HG02870 (cell line): ENCODE data around the gene TRMT11.
A peak's percentile ranks its signal among the peaks of the same experiment; 100 is the strongest.
"Not testable (repeated sequence)": the region's sequence is repeated elsewhere in the genome, so short reads cannot be mapped to it uniquely, and the experiment has no call there.

Experiments used
- ATAC-seq: cut with Tn5 transposase; IDR thresholded peaks from one replicate; pipeline ENCODE4 v1.9.1; 2021; ENCODE audit warnings: mild to moderate bottlenecking, moderate library complexity; ENCODE audit not compliant: unreplicated experiment

TRMT11 gene

DNA sequence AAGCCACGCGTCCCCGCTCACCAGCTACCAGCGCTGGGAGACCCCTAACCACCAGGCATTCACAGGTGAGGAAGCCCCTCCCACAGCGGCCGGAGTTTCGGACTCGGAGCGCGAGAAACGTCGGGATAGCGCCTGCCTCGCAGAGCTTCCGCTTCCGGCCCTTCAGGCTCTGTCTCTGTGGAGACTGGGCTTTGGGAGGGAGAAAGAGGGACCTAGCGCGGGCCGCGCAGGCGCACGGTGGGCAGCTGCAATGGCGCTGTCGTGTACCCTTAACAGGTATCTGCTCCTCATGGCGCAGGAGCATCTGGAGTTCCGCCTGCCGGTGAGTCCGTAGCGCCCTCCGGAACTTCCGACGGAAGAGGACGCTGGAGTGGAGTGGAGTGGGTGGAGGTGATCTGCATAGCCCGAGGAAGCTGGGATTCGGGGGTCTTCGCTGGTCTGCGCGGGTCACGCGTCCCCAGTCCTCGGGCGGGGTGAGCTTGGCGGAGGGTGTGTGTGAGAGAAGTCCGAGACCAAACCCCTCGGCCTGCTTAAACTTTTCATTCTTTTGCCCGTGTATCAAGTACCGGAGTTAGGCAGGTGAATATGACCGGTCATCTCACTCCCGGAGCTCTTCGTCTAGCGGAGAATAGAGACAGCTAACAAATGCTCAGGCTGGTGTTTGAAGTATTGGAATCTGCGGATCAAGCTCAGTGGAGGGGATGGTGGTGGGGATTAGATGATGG, at the start of gene TRMT11:
Gene TRMT11 (plus strand): TSS at position 240 of the 725 bp plus-strand sequence. CDS start 11 bp downstream, at position 251.
- peak; percentile 95 for ATAC-seq

DNA sequence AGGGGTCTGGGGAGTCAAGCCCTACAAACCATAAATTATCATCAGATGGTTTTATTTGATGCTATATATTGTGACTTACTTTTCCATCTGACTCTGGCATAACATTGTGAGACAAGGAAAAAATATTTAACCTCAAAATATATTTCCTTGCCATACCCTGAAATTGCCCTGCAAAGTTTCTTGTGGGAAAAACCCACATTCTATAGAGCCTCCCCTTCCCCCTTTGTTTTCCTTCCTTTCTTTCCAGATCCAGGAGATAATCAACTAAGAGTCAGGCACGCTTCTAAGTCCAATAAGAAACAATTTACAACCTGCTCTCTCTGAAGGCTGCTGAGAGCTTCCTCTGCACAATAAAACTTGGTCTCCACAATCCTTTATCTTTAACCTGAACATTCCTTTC, 47.3 kb upstream of the TRMT11 start:
- ATAC-seq: no peak

DNA sequence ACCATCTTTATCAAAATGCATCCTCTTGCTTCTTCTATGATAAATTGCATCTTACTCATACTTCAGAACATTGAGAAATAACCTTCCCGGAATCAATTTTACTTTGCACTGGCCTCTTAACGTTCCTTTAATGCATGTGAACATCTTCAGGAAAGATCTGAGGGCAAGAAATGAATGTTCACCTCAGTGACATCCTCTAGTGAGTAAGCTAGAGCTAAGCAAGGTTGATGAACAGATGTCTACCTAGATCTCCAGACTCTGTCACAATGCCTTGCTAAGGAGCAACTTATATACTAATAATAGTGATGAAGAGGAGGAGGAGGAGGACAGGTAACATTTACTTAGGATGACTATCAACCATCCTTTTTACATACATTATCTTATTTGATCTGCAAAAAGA, 46.5 kb upstream of the TRMT11 start:
- no peak for ATAC-seq

DNA sequence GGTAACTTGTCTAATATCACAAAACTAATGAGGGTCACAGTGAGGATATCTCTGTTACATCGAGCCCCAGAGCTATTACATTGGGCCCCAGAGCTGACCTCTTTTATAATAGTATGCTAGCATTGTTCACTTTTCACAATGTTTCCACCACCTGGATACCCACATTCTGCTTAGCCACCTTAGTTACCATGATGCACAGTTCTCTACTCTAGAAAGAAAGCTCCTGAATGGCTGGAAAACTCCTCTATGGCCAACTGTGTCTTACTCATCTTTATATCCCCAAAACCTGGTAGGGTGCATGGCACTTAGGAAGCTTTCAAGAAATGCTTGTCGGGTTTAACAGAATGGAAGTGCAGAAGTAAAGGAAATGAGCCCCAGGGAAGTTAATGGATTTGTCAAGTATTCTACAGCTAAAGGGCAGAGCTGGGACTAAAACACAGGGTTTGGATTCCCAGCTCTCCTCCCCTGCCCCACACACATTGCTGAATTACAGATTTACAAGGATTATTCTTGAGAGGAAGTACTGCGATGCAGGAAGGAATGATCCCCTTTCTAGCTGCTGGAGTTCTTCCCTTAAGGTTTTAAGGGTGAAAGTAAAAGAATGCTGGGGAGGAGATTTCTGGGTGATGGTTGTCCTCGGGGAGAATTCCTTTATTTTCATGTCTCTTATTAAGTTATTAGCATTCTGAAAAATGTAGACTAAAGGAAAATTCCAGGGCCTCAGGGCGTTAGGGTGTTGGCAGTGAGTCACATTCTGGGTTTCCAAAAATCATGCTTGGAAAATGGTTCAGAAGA, 45.9 kb upstream of the TRMT11 start:
- no peak for ATAC-seq

DNA sequence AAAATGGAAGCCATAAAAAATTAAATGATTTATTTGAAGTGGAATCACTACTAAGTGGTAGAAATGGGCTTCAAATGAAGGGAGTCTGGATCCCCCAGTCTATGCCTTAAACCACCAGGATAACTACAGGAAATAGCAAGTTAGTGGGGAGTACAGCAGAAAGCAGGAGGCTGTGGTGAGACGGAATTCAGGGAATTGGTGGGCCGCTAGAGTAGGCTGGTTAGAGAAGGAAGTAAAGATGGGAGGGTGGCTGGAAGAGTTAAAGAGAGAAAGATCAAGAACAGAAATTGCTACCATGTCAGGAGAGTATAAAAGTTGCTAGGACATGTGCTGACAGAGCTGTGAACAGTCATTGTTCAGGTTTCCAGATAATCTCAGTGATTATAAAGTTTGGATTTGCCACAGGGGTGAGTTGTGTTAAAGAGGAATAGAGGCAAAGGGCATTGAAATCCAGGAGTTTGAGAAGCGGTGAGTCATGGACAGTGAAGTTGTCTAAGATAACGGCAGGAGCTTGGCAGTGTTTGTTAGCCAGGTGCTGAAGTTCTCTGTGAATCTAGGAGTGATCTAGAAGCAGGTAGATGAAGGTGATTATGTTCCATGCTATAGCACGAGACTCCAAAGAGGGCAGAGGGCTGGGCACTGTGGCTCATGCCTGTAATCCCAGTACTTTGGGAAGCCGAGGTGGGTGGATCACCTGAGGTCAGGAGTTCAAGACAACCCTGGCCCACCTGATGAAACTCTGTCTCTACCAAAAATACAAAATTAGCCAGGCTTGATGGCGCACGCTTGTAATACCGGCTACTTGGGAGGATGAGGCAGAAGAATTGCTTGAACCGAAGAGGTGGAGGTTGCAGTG, 43.4 kb upstream of the TRMT11 start:
- ATAC-seq: no peak

DNA sequence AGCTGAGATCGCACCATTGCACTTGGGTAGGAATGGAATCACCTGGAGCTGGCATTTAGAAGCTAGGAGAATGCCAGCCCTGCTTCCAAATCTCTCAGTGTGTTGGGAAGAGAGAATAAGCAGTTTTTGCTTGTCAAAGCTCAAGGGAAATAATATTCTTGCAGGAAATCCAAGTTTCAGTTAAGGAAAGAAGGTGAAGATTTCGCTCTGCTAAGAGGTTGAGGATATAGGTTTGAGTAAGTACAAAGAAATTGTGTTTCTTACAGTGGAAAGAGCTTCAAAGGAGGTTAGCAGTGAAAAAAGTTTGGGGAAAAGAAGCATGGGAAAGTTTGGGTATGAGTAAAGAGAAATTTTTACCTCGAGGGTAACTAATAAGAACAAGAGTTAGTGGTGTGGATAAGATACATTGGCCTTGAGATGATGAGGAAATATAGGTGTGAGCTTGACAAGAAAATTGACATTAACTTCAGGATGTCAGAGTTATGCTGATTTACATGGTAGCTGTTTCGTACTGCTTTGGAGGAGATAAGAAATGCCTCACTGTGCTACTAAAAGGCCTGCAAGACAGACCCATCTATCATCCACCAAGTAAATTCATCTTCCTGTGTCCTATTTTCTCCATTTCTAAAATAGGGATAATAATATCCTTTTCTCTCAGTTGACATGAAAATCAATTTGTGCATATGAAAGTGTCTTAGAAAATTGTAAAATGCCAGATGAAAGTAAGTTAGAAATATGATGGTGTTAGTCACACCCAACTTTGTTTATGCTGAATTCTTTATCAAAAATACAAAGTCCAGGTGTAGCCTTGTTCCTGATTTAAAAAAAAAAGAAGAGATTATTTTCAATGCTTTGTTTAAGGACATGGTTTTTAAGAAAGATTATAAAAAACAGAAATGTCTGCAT, 42.6 kb upstream of the TRMT11 start:
- no peak for ATAC-seq

DNA sequence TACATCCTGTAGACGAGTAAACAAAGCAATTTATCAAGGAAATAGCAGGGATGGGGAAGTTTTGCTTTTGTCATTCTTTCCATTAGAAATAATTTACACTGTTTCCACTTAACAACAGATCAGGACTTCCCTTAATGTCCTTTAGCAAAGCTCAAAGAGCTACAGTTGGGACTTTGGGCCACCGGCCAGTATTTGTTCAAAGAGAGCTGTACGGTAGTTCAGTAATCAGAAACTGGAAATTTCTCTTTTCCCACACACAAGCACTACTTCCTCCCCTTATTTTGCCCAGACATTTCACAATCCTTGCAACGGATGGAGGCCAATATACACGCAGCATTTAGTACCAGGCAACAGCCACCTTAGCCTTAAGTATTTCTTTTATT, 41.9 kb upstream of the TRMT11 start:
- no peak for ATAC-seq

DNA sequence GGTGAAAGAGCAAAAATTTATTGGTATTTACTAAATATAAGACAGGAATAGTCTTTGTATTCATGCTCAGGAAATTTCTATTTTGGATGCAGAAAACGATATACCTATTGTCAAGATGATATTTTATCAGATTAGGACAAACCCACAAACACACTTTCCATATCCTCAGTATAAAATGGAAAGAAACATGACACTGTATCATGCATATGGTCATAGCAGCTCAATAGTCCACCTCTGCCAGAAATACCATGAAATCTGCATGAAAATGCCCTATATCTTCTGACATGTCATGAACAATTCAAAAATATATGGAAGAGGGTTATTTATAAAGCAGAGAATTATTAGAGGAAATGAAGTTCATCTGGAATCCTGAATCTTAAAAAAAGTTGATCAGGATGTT, 41.4 kb upstream of the TRMT11 start:
- ATAC-seq: no peak

DNA sequence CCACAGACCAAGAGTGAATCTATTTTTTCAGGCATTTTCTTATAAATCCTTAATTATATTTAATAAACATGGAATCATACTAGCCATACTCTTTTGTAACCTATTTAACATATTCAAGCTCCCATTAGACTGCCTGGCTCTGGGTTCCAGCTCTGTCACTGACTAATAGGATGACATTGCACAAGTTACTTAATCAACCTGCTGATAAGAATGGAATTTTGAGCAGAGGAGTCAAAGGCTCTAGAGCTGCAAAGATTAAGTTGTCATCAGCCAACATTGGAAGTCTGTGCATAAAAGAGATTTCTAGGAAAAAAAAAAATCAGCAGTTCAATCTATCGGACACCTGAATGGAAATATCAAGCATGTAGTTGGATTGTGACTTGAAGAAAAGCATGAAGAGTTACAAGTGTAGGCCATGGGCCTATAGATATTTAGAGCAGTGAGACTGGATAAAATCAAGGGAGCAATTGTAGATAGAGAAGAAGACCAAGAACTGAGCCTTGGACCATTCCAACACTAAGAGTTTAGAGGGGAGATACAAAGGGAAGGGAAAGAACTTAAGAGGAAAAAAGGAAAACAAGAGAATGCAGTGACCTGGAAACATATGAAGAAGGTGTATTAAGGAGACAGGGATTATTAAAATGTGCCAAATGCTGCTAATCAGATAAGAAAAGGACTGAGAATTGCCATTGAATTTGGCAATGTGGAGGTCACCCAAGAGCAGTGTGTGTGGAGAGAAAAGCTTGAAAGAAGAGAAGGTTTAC, 40.8 kb upstream of the TRMT11 start:
- no peak for ATAC-seq

DNA sequence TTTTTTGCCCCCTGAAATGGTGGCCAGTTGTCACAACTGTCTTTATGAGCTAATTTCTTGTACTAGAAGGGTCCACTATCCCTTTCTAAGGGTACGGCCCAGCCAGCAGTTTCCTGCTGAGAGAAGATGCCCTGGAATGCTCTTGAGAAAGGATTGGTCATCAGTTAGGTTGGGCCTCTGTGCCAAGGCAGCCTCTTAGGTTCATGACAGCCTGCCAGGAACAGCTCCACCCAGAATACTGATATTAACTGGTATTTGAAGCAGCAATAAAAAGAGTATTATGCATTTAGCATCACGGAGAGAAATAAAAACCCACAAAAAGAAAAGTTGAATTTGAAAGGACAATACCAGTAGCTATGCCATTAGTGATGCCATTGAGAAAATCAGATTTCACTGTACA, 38.7 kb upstream of the TRMT11 start:
- ATAC-seq: no peak

DNA sequence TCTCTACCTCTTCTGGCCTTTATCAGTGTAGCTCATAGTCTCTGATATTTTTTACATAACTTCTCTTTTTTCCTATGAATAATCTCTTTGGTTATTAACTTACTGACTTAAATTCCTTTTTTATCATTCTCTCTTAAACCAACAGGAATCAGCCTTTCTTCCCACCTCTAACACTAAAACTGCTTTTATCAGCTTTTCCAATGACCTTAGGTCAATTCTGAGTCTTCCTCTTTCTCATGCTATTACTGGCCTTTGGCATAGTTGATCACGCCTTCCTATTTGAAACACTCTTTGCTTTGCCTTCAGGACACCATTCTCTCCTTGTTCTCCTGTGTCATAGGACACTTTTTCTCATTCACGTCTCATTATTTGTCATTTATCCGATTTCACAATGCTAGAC, 37.9 kb upstream of the TRMT11 start:
- ATAC-seq: no peak

DNA sequence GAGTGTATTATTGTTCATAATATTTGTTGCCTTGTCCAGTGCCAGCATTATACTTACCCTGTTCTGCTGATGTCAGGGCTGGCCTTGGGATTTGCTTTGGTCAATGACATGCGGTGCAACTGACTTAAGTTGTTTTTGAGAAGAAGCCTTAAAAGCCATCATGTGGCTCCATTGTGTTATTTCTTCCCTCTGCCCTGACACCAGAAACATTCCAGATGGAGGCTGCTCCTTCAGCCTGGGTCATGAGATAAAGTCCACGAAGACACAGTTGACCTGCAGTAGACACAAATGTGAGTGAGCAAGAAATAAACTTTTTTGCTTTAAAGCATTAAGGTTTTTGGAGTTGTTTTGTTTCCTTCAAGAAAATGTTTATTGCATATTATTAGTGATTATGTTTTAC, 37.3 kb upstream of the TRMT11 start:
- ATAC-seq: no peak

DNA sequence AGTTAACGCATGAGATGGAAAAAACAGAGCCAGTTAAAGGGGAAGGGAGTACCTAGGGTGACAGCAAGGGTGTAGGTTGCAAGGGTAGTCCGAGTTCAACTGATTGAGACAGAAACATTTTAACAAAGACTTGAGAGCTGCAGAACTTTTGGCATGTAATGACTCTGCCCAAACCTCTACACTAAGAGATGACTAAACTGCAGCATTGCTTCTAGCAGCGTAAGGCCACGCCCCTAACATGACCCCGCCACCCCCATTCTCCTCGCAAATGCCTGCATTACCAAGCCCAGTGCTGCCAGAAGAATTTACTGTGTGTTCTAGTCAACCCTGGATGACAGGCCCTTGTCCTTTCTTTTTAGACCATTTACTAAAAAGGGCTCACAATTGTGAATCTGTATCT, 36.0 kb upstream of the TRMT11 start:
- ATAC-seq: no peak

DNA sequence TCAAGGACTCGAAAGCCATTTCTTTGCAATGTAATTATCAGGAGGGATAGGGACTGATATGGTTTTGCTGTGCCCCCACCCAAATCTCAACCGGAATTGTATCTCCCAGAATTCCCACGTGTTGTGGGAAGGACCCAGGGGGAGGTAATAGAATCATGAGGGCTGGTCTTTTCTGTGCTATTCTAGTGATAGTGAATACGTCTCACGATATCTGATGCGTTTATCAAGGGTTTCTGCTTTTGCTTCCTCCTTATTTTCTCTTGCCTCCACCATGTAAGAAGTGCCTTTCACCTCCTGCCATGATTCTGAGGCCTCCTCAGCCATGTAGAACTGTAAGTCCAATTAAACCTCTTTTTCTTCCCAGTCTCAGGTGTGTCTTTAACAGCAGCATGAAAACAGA, 35.6 kb upstream of the TRMT11 start:
- not testable (repeated sequence) for ATAC-seq

DNA sequence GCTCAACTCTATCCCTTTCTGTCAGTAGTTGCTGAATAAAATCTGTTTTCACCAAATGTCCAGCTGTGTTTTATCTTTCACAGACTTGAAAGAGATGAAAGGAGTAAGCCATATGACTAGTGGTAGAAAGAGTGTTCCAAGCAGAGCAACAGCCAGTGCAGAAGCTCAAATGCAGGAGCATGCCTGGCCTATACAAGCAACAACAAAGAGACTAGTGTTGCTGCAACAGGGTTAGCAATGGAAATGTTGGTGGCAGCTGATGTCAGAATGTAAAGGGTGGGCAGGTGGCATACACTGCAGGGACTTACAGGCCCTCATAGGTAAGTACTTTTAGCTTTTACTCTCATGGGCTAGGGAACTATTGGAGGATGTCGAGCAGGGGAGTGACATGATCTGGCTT, 35.0 kb upstream of the TRMT11 start:
- ATAC-seq: no peak

DNA sequence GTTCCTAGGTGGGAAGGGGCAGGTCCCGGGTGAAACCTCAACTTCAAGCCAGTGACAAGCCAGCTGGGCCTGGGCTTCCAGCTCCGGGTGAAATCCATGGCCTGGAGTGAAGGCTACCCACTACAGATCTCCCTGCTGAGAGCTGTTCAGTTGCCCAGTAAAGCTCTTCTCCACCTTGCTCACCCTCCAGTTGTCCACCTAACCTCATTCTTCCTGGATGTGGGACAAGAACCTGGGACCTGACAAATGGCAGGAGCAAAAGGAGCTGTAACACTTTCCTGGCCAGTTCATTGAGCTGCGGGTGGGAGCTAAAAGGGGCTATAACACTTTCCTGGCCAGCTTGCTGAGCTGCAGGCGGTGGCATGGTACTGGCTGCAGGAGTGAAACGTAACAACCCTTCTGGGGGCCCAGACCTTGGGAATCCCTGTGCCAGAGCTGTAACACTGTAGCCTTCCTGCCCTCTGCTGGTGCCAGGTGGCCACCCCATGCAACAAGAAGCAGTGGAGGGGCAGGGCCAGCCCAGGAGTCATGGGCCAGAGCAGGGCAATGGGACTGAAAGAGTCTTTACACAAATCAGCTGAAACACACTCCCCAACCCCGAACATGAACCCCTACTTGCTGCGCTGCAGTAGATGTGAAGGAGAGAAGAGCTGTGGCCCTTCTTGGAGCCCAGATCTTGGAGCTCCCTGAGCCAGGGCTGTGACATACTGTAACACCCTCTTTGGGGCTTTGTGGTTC, 33.4 kb upstream of the TRMT11 start:
- no peak for ATAC-seq

DNA sequence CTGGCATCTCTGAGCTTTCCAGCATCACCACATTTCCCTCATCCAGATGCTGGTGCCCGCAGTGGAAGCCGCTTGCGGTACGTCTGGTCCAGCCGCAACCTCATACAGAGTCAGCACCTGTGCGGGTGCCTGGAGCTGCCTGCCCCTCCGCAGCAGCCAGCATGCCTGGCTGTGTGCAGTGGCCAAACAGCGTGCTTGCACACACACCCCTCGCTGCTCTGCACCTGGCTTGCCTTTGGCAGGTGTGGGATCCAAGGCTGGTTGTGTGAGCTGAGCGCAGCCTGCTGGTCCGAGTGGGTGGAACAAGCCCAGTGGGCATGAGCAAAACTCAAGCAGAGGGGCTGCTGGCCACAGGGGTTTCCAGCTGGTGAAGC, 32.9 kb upstream of the TRMT11 start:
- no peak for ATAC-seq

DNA sequence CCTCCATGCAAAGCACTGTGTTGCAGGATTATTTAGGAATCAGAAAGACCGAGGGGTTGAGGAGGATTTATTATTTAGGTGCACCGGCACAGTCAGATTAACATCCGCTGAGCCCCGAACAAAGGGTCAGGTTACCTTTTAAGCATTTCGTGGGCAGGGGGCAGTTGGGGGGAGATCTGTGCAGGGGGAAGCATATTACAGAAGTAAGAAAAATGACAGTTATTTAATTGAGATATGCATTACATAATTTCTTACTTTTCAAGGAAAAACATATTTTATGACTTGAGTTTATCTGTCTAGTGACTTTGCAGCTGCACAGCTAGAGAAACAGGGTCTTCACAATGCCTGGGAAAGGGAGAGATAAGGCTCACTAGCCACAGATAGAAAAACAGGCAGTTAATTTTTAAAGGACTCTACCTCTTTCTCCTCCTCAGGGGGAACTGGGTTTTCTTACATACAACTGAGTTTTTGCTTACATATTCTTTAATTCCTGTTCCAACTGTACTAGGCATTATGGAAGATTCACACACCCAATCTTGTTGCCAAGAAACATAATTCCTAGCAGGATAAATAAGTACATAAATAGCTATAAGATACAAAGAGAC, 31.5 kb upstream of the TRMT11 start:
- ATAC-seq: no peak

DNA sequence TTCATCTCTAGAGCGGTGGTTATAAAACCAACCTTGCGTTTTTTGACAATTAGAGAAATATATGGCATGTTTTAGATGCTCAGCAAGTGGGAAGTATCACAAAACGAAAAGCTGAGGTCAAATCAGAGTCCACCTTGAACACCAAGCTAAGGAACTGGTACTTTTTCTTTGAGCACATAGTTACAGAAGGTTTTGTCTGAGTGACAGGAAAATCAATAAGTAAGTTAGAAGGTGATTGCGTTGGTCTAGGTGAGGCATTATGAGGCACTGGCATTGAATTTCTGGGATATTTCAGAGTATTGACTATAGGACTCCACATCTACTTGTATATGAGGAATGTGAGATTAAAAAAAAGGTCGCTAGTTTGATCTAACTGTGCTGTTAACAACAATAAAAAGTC, 30.4 kb upstream of the TRMT11 start:
- ATAC-seq: no peak
